Measurements from ENCODE around the gene ALG1L2.

DNA sequence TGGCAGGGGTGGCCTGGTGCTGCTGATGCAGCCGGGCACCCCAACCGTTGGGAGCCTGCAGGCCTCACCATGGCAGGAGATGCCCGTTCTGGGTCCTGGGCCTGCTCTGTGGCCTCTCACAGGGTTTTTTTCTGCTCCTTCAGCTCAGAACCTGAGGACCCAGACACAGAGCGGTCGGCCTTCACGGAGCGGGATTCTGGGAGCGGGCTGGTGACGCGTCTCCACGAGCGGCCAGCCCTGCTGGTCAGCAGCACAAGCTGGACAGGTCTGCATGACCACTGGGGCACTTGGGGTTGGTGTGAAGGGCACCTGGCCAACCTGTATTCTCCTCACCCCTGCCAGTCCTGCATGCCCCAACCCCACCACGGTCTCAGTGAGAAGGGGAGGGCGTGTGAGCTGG lies 10.3 kb downstream of the ALG1L2 start:
- TF ChIP-seq ZSCAN16 (tag by site-specific recombination; IDR thresholded peaks at IDR 0.05) (no peak), GLI4 (tag by site-specific recombination; IDR thresholded peaks at IDR 0.05) (no peak)
- TF ChIP-seq, protein P1, sequence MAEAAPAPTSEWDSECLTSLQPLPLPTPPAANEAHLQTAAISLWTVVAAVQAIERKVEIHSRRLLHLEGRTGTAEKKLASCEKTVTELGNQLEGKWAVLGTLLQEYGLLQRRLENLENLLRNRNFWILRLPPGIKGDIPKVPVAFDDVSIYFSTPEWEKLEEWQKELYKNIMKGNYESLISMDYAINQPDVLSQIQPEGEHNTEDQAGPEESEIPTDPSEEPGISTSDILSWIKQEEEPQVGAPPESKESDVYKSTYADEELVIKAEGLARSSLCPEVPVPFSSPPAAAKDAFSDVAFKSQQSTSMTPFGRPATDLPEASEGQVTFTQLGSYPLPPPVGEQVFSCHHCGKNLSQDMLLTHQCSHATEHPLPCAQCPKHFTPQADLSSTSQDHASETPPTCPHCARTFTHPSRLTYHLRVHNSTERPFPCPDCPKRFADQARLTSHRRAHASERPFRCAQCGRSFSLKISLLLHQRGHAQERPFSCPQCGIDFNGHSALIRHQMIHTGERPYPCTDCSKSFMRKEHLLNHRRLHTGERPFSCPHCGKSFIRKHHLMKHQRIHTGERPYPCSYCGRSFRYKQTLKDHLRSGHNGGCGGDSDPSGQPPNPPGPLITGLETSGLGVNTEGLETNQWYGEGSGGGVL (tag by site-specific recombination; IDR thresholded peaks at IDR 0.05): no peak
- TF ChIP-seq, protein P2, sequence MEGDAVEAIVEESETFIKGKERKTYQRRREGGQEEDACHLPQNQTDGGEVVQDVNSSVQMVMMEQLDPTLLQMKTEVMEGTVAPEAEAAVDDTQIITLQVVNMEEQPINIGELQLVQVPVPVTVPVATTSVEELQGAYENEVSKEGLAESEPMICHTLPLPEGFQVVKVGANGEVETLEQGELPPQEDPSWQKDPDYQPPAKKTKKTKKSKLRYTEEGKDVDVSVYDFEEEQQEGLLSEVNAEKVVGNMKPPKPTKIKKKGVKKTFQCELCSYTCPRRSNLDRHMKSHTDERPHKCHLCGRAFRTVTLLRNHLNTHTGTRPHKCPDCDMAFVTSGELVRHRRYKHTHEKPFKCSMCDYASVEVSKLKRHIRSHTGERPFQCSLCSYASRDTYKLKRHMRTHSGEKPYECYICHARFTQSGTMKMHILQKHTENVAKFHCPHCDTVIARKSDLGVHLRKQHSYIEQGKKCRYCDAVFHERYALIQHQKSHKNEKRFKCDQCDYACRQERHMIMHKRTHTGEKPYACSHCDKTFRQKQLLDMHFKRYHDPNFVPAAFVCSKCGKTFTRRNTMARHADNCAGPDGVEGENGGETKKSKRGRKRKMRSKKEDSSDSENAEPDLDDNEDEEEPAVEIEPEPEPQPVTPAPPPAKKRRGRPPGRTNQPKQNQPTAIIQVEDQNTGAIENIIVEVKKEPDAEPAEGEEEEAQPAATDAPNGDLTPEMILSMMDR (tag by site-specific recombination; IDR thresholded peaks at IDR 0.05): no peak
- TF ChIP-seq, protein P3, sequence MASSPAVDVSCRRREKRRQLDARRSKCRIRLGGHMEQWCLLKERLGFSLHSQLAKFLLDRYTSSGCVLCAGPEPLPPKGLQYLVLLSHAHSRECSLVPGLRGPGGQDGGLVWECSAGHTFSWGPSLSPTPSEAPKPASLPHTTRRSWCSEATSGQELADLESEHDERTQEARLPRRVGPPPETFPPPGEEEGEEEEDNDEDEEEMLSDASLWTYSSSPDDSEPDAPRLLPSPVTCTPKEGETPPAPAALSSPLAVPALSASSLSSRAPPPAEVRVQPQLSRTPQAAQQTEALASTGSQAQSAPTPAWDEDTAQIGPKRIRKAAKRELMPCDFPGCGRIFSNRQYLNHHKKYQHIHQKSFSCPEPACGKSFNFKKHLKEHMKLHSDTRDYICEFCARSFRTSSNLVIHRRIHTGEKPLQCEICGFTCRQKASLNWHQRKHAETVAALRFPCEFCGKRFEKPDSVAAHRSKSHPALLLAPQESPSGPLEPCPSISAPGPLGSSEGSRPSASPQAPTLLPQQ (tag by site-specific recombination; IDR thresholded peaks at IDR 0.05): no peak
